Measurements from ENCODE around the gene SORCS2.
A peak's percentile ranks its signal among the peaks of the same experiment; 100 is the strongest.

SORCS2 gene

DNA sequence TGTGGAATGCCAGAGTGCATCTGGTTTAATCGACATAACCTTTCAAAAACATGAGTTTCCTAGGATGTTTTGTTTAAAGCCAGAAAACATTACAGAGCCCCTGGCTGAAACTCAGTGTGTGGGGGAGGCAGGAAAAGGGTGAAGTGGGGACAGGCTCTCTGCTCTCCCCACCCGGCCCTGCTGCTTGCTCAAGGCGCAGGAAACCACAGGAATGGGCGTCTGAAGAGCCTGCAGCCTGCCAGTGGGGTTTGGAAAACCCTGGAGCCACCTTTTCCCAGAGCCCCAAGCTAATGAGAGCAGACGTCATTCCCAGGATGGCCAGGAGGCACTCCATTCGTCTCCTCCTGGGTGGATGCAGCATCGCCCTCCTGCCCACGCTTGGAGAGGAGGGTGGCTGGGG is 506.7 kb downstream of the SORCS2 start:
- TF ChIP-seq CTCF (IDR thresholded peaks at IDR 0.05), result no peak
- no peak for DNase-seq (ENCODE audit: low spot score)
- H3K4me3 ChIP-seq, result no peak overlapping the region
- H3K27ac ChIP-seq, result peak overlapping the region in 1 of 2 donors; percentile 6

- Histone ChIP-seq H3K4me3 (no peak overlapping the region), H3K27ac (no peak overlapping the region)
- no peak for DNase-seq (ENCODE audit: low spot score)
- TF ChIP-seq CTCF (IDR thresholded peaks at IDR 0.05), result no peak
Measured at GRCh38 chr4:7699825-7700224, 507.5 kb downstream of the SORCS2 start.

- TF ChIP-seq CTCF (IDR thresholded peaks at IDR 0.05), result no peak
- no peak overlapping the region for H3K4me3 ChIP-seq
- no peak for DNase-seq (ENCODE audit: low spot score)
- H3K27ac ChIP-seq, result no peak overlapping the region
Measured at GRCh38 chr4:7700665-7701064, 508.3 kb downstream of the SORCS2 start.

- DNase-seq (ENCODE audit: low spot score), result no peak
- TF ChIP-seq CTCF (IDR thresholded peaks at IDR 0.05), result no peak
- no peak overlapping the region for H3K4me3 ChIP-seq
- H3K27ac ChIP-seq, result no peak overlapping the region
Measured at GRCh38 chr4:7701866-7702649, 509.7 kb downstream of the SORCS2 start.

GRCh38 chr4:7703688-7704087 is 511.4 kb downstream of the SORCS2 start:
- no peak for TF ChIP-seq CTCF (IDR thresholded peaks at IDR 0.05)
- Histone ChIP-seq H3K27ac (no peak overlapping the region), H3K4me3 (no peak overlapping the region)
- DNase-seq (ENCODE audit: low spot score), result no peak

DNA sequence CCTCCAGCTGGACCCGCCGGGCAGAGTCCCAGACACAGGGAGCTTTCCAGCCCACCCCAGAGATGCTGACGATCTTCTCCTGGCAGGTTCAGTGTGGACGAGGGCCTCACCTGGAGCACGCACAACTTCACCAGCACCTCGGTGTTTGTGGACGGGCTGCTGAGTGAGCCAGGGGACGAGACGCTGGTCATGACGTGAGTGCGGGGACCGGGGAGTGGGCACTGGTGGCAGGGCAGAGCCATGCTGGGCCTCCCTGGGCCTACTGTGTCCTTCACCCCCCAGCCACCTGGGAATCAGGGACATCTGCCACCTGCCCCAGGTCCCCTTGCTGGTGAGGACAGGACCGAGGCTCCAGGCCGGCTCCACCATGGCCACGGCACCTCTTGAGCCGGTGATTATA is 511.8 kb downstream of the SORCS2 start:
- no peak for DNase-seq (ENCODE audit: low spot score)
- Histone ChIP-seq H3K4me3 (no peak overlapping the region), H3K27ac (no peak overlapping the region)
- no peak for TF ChIP-seq CTCF (IDR thresholded peaks at IDR 0.05)

DNA sequence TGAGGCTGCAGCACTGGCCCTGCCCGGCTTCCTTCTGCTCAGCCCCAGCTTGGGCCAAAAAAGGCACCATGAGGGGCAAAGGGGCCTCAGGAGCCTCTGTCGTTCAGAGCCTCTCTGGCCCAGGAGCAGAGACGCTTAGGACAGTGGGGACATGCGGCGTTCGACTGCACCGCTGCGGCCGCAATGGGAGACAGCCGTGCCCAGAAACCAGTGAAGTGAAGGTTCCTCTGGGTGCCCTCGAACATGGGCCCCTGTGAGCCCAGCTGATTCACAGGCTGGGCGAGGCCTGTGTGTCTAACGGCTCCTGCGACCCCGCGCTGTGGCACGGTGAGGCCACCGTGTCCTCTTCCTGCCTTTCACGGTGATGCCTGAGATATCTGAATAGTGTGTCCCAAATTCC is 512.3 kb downstream of the SORCS2 start:
- TF ChIP-seq CTCF (IDR thresholded peaks at IDR 0.05), result no peak
- Histone ChIP-seq H3K4me3 (no peak overlapping the region), H3K27ac (no peak overlapping the region)
- DNase-seq (ENCODE audit: low spot score), result no peak
